CD4-positive, alpha-beta T cell treated with Interleukin-21 for 1 hour (primary cell): ENCODE measurements around the gene ITGAL.

Source experiments
- DNase-seq: peaks from one replicate; pipeline ENCODE4 v3.0.0-alpha.2; 2020

ITGAL gene

DNA sequence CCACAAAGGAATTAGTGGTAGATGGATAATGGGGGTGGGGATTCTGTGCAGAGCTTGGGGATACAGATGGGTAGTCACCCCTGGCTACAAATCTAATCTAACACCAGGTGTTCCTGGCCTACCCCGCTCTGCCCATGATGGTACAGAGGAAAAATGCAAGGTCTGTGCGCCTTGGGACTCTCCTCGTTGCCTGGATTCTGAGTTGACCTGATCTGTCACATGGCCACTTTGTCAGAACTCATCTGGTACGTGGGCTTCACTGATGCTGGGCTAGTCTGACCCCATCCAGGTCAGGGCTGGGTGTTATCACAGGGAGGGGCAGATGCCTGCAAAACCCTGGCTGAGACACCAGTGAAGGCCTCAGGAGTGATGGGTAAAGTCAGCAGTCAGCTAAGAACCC lies 80.4 kb downstream of the ITGAL start:
- no peak for DNase-seq

DNA sequence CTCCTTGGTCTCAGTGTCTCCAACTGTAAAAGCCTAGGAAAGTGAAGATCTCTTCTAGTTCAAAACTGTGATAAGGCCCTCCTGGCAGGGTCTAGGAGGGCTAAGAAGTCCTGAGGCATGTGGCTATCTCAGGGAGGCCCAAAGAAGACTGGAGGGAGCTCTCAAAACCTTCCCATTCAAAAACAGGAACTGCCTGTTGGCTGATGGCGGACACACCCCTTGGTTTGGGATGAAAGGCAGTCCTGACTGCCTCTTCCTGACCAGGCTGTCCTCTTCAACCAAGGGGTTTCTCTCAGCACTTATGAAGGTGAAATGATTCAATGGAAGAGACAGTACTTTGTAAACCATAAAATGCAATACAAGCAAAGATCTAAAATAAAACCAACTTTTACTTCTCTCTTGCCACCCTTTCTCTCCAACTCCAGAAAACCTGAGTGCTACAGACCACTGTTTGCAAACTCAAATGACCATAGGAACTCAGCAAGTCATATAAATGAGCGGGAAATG lies 80.9 kb downstream of the ITGAL start:
- no peak for DNase-seq

DNA sequence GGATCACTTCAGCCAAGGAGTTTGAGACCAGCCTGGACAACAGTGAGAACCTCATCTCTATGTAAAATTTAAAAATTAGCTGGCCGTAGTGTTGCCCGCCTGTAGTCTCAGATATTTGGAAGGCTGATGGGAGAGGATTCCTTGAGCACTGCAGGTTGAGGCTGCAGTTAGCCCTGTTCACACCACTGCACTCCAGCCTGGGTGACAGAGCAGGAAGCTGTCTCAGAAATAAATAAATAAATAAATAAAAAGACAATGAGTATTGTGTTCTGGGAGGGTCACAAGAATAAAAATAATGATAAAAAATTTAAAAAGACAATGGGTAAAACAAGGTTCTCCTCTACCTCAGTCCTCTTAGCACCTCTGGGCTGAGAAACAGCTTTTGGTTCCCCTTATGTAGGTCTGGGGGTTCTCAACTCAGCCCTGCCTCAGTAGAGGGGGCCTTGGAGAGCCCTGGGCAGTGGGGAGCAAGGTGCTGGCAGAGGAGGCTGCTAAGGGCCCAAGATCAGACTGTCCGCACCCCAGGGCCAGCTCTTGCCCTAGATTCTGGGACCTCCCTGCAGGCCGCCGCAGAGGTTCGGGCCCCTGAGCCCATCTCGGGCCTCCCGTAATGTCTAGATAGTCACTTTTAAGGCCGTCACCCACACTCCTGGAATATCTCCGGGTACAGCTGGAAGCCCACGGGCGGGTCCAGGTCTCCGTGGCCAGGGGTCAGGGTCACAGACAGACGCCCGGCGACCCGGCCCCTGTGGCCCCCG lies 82.2 kb downstream of the ITGAL start:
- no peak for DNase-seq

DNA sequence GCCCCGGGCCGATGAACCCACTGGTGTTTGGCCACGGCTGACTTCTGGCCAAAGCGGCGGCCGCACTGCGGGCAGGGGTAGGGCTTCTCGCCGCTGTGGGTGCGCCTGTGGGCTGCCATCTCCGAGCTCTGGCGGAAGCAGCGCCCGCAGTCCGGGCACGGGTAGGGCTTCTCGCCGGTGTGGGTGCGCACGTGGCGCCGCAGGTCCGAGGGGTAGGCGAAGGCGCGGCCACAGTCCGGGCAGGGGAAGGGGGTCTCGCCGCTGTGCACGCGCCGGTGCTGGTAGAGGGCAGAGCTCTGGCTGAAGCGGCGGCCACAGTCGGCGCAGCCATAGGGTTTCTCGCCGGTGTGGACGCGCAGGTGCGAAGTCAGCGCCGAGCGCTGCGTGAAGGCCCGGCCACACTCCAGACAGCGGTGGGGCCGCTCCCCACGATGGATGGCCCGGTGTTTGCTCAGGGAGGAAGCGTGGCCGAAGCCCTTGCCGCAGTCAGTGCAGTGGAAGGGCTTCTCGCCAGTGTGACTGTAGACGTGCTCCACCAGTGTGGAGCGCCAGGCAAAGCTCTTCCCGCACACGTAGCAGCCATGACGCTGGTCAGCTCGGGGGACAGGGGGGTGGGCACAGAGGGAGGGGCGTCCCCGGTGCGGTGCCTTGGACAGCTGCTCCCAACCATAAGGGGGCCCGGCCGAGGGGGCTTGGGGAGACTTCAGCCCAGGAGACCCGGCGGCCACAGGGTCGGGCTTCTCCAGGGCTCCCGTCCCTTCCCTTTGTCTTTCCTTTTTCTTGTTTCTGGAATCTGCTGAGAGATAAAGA lies 83.0 kb downstream of the ITGAL start:
- DNase-seq = no peak

DNA sequence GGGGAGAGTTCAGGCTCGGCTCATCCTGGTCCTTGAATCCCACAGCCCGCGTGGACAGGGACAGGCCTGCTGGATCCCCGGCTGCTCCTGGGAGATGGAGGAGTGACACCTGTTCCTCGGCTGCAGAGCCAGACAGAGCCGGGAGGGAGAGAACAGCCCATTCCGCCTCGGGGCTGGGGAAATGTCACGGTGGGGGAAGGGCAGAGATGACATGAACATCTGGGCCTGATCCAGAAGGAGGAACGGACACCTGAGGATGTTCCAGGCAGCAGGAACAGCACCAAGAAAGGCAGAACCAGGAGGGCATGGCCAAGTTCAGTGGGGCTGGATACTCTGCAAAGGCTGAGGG lies 83.6 kb downstream of the ITGAL start:
- DNase-seq = no peak

DNA sequence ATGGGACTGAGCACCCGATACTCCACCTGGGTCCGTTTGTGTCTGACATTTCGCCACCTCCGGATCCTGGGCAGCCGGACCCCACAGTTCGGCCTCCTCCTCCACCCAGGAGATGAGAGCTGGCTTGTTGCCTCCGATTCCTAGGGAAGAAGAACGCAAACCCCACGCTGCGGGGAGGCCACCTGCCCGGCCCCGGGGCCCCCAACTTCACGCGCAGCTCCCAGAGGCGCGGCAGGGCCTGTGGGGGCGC lies 85.1 kb downstream of the ITGAL start:
- no peak for DNase-seq

DNA sequence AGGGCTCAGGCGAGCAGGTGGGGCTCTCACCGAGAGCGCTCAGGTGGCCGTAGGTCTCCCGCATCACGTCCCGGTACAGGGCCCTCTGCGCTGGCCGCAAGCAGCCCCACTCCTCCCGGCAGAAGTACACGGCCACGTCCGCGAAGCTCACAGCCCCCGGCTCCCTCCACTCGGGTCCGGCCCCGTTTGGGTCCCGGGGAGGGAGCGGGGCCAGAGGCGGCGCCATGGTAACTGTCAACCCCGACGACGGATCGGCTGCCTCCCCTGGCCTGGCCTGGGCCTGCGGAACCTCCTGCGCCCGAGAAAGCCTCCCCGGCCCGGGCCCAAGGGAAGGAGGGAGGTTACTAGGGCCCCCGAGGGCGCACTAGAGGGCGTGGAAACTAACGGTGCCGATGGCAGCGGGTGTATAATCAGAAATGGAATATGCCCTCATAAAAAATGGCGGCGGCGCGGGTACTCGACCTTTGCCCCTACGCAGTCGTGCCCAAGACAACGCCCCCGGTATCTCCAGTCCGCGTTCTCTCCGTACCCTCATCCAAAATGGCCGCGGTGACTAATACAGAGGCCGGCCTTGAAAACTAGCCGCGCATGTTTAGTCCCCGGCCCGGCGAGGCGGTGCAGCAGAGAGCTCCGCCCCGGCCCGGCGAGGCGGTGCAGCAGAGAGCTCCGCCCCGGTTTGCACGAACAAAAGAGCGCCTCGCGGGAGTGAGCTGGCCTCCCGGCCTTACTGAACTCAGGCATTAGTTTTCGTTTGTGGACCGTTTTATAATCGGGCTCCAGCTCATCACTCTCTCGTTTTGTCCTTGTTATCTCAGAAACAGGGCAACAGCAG lies 85.6 kb downstream of the ITGAL start, which contains the start of gene ZNF764:
ZNF764 (minus strand) TSS at position 418 of the 832 bp plus-strand sequence; CDS start at position 226, 192 bp downstream.
- DNase-seq = peak; percentile 99

DNA sequence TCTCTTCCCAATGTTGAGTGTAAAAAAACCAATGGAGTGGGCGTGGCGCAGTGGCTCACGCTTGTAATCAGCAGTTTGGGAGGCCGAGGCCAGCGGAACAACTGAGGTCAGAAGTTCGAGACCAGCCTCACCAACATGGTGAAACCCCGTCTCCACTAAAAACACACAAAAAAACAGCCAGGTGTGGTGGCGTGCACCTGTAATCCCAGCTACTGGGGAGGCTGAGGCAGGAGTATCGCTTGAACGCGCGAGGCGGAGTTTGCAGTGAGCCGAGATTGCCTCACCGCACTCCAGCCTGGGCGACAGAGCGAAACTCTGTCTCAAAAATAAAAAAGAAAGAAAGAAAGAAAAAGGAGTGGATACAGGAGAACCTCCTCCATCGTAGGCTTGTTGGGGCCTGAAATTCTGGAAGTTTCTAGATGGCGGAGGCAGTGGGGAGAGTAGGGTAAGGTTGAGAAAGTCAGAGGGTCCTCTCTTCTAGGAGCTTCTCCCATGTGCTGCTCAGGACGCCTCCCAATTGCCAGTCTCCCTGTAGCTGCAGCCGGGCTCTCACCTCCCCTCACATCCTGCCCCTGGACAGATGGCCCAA lies 86.3 kb downstream of the ITGAL start:
- no peak for DNase-seq

DNA sequence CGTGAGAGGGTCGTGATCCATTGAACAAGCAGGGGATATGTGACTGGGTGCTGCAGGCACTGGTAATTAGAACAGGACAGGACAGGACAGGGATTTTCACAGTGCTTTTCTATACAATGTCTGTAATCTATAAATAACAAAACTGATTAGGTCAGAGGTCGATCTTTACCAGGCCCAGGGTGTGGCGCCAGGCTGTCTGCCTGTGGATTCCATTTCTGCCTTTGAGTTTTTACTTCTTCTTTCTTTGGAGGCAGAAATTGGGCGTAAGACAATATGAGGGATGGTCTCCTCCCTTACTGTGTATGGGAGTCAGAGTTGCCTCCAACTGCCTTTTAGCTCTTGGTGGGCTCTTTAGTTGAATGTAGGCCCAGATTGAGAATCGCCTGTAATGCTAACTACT lies 87.1 kb downstream of the ITGAL start:
- DNase-seq = no peak

DNA sequence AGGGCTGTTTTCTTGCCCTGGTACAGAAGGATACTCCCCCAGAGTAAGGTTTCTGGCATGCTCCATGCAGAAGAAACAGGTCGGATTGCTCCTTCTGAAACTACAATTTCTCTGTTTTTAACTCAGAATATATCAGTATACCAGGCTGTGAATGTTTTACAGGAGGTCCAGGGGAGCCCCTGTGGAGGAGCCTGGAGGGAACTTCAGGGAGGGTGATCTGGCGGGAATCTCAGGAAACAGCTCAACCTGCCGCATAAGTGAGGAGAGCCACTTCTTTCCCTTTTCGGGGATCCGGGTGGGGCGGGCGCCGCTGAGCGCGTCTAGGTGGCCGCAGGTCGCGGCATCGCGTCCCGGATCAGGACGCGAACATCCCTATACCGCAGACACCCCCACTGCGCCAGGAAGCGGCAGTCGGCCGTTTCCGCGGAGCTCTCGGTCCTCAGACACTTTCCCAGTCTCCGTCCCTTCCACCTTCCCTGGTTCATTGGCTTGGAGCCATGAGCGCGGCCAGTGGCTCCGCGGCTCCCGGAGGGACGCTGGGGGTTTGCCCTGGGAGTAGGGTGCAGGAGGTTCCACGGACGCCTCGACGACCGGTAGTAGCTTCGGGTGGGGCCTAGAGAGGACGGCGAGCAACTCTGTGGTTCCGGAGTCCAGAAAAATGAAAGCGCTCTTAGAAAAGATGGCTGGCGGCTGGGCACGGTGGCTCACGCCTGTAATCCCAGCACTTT lies 88.7 kb downstream of the ITGAL start:
- peak; percentile 36 for DNase-seq

DNA sequence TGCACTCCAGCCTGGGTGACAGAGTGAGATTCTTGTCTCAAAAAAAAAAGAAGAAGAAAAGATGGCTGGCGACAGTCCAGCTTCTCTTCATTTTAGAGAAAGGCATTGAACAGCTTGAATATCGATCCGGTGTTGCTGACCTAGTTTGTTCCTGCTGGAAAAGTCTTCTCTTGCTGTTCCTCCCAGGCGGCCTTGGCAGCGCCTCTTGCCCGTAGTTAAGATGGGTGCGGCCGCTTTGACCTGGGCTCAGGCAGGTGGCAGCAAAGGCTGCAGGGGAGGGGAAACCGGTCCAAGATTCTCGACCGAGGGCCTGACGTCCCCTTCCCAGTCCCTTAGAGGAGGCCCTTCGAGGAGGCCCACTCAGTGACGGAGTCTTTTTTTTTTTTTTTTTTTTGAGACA lies 89.5 kb downstream of the ITGAL start:
- no peak for DNase-seq

DNA sequence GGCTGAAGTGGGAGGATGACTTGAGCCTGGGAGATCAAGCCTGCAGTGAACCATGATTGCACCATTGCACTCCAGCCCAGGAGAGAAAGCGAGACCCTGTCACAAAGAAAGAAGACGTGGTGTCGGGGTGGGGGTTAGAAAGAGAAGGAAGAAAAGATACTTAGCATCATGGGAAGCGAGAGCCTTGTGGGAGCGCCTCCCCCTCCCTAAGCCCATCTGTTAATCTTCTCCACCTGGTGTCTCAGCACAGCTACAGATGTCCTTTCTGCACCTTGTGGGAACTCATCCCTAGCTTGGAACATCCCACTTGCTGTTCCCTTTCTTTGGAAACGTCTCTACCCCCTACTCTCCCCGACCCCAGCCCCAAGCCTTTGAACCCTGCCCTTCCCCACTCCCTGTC lies 93.0 kb downstream of the ITGAL start:
- DNase-seq = no peak

DNA sequence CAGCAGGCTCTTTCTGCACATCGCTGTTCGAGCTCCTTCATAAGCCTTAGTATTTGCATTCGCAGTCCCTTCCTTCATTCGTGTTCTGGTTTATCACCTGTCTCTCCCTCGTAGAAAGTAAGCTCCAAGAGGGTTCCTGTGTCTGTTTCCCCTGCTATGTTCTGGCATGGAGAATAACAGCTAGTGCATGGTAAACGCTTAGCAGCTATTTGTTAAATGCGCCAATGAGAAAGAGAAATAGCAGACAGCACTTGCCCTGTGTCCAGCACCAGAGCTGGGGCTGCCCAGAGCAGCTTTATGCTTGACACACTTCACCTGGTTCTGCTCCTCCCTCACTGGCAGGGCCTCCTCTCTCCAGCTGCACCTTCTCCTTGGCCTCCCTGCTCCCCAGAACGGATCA lies 93.4 kb downstream of the ITGAL start:
- no peak for DNase-seq

DNA sequence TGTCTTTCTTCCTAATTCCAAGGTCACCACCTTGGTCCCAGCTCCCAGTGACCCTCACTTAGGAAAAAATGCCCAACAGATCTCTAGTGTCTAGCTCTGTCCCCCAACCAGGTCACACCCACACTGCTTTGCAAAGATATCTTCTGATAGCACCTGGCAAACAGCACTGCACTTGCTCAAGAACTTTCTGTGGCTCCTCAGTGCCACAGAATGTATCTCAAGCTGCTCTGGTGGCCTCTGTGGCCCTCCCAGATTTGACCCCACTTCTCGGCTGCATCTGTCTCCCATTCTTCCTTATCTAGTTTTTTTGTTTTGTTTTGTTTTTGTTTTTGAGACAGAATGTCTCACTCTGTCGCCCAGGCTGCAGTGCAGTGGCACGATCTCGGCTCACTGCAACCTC lies 94.0 kb downstream of the ITGAL start:
- DNase-seq = no peak

DNA sequence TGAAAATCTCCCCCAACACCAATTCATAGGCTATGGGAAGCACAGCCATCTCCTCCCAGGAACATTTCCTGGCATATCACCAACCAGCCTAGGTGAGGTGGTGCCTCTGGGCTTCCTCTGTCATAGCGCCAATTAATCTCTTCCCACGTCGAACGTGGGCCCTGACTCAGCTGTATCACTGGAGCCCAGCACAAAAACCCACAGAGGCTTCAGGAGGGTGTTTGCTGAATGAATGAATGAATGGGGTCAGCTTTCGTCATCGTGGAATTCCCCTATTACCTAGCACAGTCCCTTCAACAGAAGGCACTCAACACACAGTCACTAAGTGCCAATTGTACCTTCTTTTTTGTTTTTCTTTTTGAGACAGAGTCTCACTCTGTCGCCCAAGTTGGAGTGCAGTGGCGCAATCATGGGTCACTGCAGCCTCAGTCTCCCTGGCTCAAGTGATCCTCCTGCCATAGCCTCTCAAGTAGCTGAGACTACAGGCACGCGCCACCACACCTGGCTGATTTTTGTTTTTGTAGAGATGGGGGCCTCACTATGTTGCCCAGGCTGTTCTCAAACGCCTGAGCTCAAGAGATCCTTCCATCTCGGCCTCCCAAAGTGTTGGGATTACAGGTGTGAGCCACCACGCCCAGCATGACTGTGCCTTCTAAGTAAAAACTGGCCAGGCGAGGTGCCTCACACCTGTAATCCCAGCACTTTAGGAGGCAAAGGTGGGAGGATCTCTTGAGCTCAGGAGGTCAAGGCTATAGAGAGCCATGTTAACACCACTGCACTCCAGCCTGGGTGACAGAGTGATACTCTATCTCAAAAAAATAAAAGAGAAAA lies 94.8 kb downstream of the ITGAL start:
- peak; percentile 63 for DNase-seq

DNA sequence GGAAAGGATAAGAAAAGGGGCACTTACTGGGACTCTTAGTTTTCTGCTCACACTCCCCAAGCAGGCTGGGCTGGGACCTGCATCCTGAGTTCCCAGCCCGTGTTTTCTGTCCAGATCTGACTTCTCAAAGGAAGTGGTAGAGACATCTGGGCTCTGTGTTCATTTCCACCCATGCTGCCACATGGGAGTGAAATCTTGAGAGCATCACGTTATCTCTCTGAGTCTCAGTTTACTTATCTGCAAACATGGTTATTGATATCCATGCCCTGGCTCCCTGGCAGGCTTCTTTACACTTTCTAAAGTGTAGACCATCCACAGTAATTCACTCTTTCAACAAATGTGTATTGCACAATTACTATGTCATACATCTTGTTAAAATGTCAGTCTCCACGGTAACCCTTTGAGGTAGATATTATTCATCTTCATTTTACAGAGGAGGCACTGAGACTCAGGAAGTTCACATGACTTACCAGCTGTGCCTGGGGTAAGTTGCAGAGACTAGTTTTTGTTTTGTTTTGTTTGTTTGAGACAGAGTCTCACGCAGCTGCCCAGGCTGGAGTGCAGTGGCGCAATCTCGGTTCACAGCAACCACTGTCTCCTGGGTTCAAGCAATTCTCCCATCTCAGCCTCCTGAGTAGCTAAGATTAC lies 95.6 kb downstream of the ITGAL start:
- peak; percentile 79 for DNase-seq

DNA sequence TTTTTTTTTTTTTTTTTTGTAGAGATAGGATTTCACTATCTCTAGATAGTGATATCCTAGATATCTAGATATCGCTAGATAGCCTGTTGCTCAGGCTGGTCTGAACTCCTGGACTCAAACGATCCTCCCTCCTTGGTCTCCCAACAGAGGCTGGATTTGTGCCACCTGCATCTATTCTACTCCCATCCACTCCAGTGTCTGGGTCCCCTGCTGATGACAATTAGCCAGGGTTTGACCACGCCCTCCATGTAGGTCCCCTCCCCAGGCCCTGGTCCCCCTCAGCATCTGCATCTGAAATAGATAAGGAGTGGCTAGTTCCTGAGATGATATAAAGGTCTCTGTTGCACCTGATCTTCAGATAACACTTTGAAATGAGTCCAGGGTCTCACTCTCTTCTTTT lies 96.7 kb downstream of the ITGAL start:
- DNase-seq = no peak

DNA sequence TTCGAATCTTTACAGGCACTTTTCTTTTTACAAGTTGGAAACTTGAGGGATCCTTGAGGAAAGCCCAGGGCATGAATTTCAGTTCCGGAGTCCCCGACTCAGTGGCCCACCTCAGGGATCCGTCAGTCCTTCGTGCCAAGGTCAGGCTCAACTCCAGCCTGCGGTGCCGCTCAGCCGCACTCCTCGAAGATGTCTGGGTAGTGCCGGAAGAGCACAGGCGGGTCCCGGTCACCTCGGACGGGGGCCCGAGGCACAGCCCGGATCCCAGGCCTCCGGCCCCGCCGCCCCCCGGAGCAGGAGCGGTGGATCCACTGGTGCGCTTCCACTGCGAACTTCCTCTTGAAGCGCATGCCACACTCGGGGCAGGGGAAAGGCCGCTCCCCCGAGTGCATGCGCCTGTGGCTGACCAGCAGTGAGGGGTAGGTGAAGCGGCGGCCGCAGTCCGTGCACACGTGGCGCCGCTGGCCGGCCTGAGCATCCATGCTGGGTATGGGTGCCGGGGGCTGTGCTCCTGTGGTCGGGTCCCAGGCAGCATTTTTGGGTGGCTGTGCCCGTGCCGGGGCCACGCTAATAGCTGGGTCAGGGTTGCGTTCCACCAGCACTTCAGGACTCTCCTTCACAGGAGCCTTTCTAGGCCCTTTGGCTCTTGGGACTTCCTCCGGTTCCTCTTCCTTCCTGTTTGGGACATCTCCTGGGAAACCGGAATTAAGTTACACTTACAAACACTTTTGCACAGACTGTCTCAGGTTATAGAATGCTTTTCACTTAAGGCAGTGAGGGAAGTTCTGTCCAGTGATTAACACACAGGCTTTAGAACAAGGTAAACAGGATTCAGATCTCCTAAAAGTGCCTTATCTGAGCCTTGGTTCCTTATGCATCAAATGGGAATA lies 97.4 kb downstream of the ITGAL start:
- no peak for DNase-seq

DNA sequence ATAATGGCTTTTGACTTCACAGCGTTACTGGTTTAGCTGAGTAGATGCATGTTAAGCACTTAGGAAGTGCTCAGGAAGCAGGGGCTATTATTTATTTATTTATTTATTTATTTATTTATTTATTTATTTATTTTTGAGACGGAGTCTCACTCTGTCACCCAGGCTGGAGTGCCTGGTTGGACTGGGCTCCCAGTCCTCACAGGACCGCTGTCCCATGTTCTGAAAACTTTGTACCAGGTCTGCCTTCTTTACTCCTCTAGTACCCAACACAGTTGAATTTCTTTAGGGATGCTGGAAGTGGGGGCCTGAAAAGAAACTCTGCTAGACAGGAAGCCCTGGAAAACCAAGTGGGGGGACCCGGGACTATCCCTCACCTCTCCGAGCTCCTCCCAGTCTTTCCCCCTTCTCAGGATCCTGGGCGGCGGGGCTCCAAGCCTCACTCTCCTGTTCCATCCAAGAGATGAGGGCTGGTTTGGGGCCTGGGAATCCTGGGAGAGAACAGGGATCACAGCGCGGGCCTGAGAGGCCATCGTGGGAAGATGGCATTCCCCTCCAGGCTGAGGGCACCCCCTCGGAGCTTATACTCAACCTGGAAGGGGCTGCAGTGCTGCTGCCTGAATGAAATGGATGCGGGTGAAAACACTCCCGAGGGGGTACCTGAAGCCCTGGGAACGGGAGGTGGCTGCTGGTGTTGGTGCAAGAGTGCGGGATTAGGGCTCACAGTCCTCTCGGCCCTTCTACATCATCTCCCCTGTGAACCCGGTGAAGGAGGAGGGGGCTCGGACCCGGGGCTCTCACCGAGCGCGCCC lies 98.3 kb downstream of the ITGAL start:
- no peak for DNase-seq
